BLaER1 (cell line): ENCODE results near the gene LCE6A.

Experiments used
- H3K27ac ChIP-seq: shearing (Covaris generic); formaldehyde crosslinking; 2 replicates; pipeline ENCODE4 v1.8.1; 2022
- H3K27me3 ChIP-seq: shearing (Covaris generic); formaldehyde crosslinking; 2 replicates; pipeline ENCODE4 v1.8.1; 2022
- H3K36me3 ChIP-seq: shearing (Covaris generic); formaldehyde crosslinking; 2 replicates; pipeline ENCODE4 v1.8.1; 2022
- H3K4me1 ChIP-seq: shearing (Covaris generic); formaldehyde crosslinking; 2 replicates; pipeline ENCODE4 v1.8.1; 2022
- H3K4me2 ChIP-seq: shearing (Covaris generic); formaldehyde crosslinking; 2 replicates; pipeline ENCODE4 v1.8.1; 2022
- H3K4me3 ChIP-seq: shearing (Covaris generic); formaldehyde crosslinking; 2 replicates; pipeline ENCODE4 v1.8.1; 2022
- H3K9ac ChIP-seq: shearing (Covaris generic); formaldehyde crosslinking; 2 replicates; pipeline ENCODE4 v1.8.1; 2022
- H3K9me3 ChIP-seq: shearing (Covaris generic); formaldehyde crosslinking; 2 replicates; pipeline ENCODE4 v1.8.1; 2022
- H4K20me1 ChIP-seq: shearing (Covaris generic); formaldehyde crosslinking; 2 replicates; pipeline ENCODE4 v1.8.1; 2022
- Cebpa-rat ChIP-seq: shearing (Covaris generic); IDR thresholded peaks from 2 replicates; pipeline ENCODE4 v1.8.1; 2022

Gene LCE6A

DNA sequence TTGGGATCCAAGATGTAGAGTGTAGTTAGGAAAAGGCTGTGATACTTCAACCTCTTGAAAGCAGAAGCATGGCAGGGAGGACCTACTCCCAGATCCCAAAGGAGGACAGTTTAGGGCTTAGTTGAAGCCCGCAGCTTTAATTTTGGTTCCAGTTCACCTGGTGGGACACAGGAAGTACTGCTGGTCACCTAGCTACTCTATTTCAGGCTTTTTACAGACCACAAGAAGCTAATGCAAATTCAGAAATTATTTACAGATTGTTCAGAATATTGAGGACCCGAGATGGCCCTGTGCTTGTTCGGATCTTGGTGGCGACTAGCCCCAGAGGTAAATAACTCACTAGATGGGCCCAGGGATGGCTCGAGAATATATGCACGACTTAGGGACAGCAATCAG, 29.1 kb downstream of the LCE6A start:
- TF ChIP-seq Cebpa-rat, result no peak
- H3K4me3 ChIP-seq, result no peak overlapping the region
- H3K4me2 ChIP-seq, result no peak overlapping the region
- no peaks in the 10 kb centered on the region for H4K20me1 ChIP-seq
- no peak overlapping the region for H3K9ac ChIP-seq
- no peaks in the 10 kb centered on the region for H3K4me1 ChIP-seq
- H3K27me3 ChIP-seq, result no peaks in the 10 kb centered on the region
- no peaks in the 10 kb centered on the region for H3K36me3 ChIP-seq
- no peaks in the 10 kb centered on the region for H3K9me3 ChIP-seq
- H3K27ac ChIP-seq, result no peak overlapping the region

DNA sequence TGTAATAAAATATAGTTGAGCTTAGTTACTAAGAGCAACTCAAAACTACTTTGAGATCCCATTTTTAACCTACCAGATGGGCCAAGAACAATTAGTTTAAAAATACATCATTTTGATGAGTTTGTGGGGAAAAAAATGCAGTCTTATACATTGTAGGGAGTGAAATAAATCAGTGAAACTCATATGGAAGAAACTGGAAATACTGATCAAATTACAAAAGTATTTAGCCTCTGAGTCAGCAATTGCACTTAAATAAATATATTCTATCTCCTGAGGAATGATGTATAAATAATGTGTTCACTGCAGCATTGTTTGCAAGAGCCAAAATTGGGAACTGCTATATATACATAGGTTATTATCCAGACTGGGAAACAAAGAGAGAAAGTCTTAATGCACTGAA, 30.8 kb downstream of the LCE6A start:
- TF ChIP-seq Cebpa-rat, result no peak
- no peak overlapping the region for H3K27ac ChIP-seq

DNA sequence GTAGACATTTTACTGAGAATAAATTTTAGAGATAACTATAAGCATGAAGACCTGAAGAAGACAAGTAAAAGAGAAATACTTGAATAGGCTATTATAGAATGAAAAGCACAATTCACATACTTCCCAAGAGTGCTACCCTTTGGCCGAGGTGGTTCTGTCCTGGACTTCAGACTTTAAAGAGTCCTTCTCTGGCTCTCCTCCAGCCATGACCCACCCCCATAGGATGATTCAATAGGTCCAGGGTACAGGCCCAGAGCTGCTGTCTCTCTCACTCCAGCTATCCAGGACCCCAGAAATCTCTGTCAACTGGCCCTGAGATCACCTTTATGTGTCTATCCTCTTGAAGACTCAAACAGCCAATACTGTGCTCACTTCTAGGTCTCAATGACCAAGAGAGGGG, 34.2 kb downstream of the LCE6A start:
- no peak overlapping the region for H3K4me2 ChIP-seq
- H3K9ac ChIP-seq, result no peak overlapping the region
- H3K27me3 ChIP-seq, result no peaks in the 10 kb centered on the region
- H4K20me1 ChIP-seq, result no peaks in the 10 kb centered on the region
- no peaks in the 10 kb centered on the region for H3K9me3 ChIP-seq
- no peak for TF ChIP-seq Cebpa-rat
- H3K4me1 ChIP-seq, result no peaks in the 10 kb centered on the region
- no peaks in the 10 kb centered on the region for H3K36me3 ChIP-seq
- H3K4me3 ChIP-seq, result no peak overlapping the region
- H3K27ac ChIP-seq, result no peak overlapping the region

More for the DNA sequence above, 30.8 kb downstream of the LCE6A start:
- no peak overlapping the region for H3K4me2 ChIP-seq
- no peaks in the 10 kb centered on the region for H3K27me3 ChIP-seq
- no peak overlapping the region for H3K4me3 ChIP-seq
- no peaks in the 10 kb centered on the region for H3K4me1 ChIP-seq
- H3K36me3 ChIP-seq, result no peaks in the 10 kb centered on the region
- no peaks in the 10 kb centered on the region for H4K20me1 ChIP-seq
- no peak overlapping the region for H3K9ac ChIP-seq
- H3K9me3 ChIP-seq, result no peaks in the 10 kb centered on the region

DNA sequence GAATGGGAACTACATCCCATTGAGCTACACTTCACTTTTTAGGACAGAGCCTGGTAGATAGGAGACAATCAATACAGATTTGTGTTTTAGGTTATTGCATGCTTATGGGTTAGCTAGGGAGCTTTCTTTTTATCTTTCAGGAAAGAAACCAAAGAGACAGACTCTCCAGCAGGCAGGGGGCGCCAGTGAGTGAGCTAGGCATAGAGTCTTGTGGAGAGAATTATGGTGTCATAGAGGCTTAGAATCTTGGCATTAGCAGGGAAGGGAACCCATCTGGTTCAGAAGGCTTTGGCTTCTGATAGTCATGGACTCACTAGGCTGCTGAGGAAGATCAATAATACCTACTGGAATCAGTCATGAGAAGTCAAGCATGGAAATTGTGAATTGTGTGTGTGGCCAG, 35.4 kb downstream of the LCE6A start, which contains the start of gene SMCP:
Gene SMCP, plus strand, starts transcription at position 281 of the 400 bp plus-strand sequence. CDS start 6,101 bp downstream, outside the sequence.
- H3K4me1 ChIP-seq, result no peaks in the 10 kb centered on the region
- H3K27me3 ChIP-seq, result no peaks in the 10 kb centered on the region
- no peak within 1 kb of the TSS for H3K4me3 ChIP-seq
- TF ChIP-seq Cebpa-rat, result no peak
- no peak within 1 kb of the TSS for H3K4me2 ChIP-seq
- H3K27ac ChIP-seq, result no peak within 1 kb of the TSS
- H3K9me3 ChIP-seq, result no peaks in the 10 kb centered on the region
- H3K9ac ChIP-seq, result no peak within 1 kb of the TSS
- no peaks in the 10 kb centered on the region for H3K36me3 ChIP-seq
- no peaks in the 10 kb centered on the region for H4K20me1 ChIP-seq

DNA sequence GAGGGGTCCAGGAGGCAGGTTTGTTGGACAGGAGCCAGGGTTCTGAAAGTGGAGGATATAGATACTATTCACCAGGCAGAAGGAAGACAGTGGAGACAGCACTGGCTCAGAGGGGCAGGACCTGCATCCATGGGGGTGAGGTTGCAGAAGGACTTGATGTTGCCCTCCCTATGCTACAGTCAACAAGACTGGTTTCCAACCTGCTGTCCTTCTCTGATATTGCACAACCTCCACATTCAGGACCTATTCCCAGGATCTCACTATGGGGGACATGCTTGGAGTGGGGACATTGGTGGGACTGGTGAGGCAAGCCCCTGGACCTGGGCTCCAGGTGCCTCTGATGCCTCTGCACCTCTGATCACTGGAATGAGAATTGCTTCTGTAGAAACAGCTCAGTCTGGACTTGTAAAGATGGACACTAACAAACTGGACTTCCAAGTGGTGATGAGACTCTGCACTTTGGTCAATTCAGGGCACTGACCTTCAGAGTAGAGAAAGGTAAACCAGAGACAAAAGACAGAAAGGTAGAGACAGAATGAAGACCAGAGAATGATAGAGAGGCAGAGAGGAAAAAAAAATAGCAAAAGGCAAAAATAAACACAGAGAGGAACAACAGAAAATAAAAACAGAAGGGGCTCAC, 37.0 kb downstream of the LCE6A start:
- Histone ChIP-seq H3K4me2 (no peak overlapping the region), H3K27me3 (no peaks in the 10 kb centered on the region), H3K9ac (no peak overlapping the region), H3K4me3 (no peak overlapping the region), H3K9me3 (no peaks in the 10 kb centered on the region), H3K27ac (no peak overlapping the region), H3K36me3 (no peaks in the 10 kb centered on the region), H4K20me1 (no peaks in the 10 kb centered on the region), H3K4me1 (no peaks in the 10 kb centered on the region)
- no peak for TF ChIP-seq Cebpa-rat

DNA sequence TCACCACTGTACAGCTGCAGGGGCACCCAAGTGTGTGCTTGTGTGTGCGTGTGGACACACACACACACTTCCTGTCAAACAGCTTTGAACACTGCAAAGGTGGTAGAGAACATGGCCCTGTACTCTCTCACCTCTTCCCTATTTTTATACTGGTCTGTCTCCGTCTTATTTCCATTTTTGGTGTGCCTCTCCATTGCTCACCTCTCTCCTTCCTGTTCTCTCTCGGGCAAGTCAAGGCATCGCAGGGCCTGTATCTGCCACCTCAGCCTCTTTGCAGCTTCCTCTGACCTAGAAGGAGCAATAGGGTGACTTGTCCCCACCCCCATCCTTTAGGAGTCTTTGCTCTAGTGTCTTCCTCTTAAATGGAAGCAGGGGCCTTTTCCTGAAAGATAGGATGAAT, 37.7 kb downstream of the LCE6A start:
- Histone ChIP-seq H3K4me3 (no peak overlapping the region), H3K9me3 (no peaks in the 10 kb centered on the region), H3K27me3 (no peaks in the 10 kb centered on the region), H3K27ac (no peak overlapping the region), H4K20me1 (no peaks in the 10 kb centered on the region), H3K9ac (no peak overlapping the region), H3K36me3 (no peaks in the 10 kb centered on the region), H3K4me2 (no peak overlapping the region), H3K4me1 (no peaks in the 10 kb centered on the region)
- TF ChIP-seq Cebpa-rat, result no peak

DNA sequence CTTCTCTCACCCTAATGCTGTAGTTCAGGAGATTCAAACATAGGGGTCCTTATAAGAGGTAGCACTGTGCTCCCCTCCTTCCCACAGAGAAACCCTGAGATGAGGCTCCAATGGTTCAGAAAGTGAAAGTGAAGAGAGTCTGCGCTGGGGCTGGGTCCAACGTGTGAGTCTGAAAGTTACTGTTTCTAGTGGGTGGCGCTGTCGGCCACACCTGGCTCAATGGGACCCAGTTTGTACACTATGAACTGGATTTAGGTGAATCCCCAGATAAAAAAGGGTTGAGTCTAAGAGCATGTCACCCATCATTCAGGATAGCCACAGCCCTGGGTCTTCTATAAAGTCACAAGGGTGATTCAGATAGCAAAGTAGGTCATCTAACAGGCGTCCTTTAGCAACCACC, 38.3 kb downstream of the LCE6A start:
- Histone ChIP-seq H3K36me3 (no peaks in the 10 kb centered on the region), H4K20me1 (no peaks in the 10 kb centered on the region), H3K9ac (no peak overlapping the region), H3K4me3 (no peak overlapping the region), H3K4me1 (no peaks in the 10 kb centered on the region), H3K9me3 (no peaks in the 10 kb centered on the region), H3K27me3 (no peaks in the 10 kb centered on the region), H3K4me2 (no peak overlapping the region), H3K27ac (no peak overlapping the region)
- no peak for TF ChIP-seq Cebpa-rat

DNA sequence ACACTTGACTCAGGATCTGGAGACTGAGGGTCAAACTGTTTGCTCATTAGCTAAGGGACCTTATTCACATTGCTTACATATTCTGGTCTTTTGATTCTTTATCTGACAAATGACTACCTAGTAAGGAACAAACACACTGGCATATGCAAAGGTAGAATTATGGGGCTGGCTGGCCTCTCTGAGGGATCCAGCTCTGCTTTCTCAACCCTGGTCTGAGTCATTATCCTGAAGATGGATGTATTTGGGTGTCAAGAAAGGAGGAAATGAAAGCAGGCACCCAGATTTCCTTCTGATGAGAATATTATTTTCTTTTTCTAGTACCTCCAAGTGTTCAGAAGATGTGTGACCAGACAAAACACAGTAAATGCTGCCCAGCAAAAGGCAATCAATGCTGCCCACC, 41.4 kb downstream of the LCE6A start:
- Histone ChIP-seq H3K27me3 (no peaks in the 10 kb centered on the region), H3K4me2 (no peak overlapping the region), H3K9ac (no peak overlapping the region), H3K4me1 (0 out of 2 replicates have a peak, but pooled peaks cover 6% of the 10 kb centered on the region), H3K9me3 (no peaks in the 10 kb centered on the region), H3K36me3 (no peaks in the 10 kb centered on the region), H3K4me3 (no peak overlapping the region), H3K27ac (no peak overlapping the region), H4K20me1 (no peaks in the 10 kb centered on the region)
- TF ChIP-seq Cebpa-rat, result no peak

DNA sequence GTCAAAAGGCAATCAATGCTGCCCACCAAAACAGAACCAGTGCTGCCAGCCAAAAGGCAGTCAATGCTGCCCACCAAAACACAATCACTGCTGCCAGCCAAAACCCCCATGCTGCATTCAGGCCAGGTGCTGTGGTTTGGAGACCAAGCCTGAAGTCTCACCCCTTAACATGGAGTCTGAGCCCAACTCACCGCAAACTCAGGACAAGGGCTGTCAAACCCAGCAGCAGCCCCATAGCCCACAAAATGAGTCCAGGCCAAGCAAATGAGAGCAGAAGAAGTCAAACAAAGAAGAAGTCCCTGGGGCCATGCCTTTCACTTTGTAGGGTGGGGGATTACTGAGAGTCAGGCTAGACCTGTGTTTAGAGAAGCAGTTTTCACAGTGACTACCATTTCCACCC, 41.9 kb downstream of the LCE6A start:
- H3K4me3 ChIP-seq, result no peak overlapping the region
- no peak overlapping the region for H3K4me2 ChIP-seq
- no peak overlapping the region for H3K9ac ChIP-seq
- TF ChIP-seq Cebpa-rat, result no peak
- no peaks in the 10 kb centered on the region for H3K27me3 ChIP-seq
- no peaks in the 10 kb centered on the region for H3K9me3 ChIP-seq
- H3K36me3 ChIP-seq, result no peaks in the 10 kb centered on the region
- H3K27ac ChIP-seq, result no peak overlapping the region
- 0 out of 2 replicates have a peak, but pooled peaks cover 6% of the 10 kb centered on the region for H3K4me1 ChIP-seq
- H4K20me1 ChIP-seq, result no peaks in the 10 kb centered on the region

DNA sequence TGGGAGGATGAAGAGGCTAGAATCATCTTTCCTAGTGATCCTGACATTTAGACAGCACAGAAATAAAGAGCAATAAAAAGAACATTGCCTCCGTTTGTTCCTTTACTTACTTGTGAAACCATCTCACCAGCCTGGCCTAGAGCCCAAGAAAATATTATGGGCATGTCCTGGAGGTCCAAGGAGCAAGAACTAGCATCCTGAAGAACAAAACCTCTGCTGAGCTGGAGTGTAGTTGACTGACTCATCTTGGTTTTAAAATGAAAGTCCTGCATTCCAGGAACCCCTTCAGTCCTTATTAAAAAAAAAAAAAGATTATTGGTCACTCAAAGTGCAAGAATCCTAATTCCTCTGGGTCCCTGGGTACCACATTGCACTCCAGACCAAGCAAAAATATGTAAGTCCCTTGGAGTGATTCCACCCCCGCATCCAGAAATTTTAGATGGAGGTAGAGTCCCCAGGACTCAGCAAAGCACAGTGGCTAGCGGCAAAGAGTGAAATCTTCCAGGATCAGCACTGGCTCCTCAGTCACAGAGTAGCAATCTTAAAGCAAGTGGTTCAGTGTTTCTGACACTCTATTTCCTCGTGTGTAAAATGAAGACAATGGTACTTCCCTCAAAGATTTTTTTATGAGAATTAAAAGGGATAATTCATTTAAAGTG, 42.4 kb downstream of the LCE6A start:
- no peak overlapping the region for H3K27ac ChIP-seq
- H3K9me3 ChIP-seq, result no peaks in the 10 kb centered on the region
- H3K4me2 ChIP-seq, result no peak overlapping the region
- H3K4me3 ChIP-seq, result no peak overlapping the region
- no peak for TF ChIP-seq Cebpa-rat
- 0 out of 2 replicates have a peak, but pooled peaks cover 6% of the 10 kb centered on the region for H3K4me1 ChIP-seq
- H3K27me3 ChIP-seq, result no peaks in the 10 kb centered on the region
- H3K9ac ChIP-seq, result no peak overlapping the region
- no peaks in the 10 kb centered on the region for H3K36me3 ChIP-seq
- H4K20me1 ChIP-seq, result no peaks in the 10 kb centered on the region
